Smooth muscle cell (in vitro differentiated cells): Measurements from ENCODE around the gene UBAP1L. TPM values are rescaled to one million over a fixed set of nuclear protein-coding genes. Genes with fewer than 3 reads are reported as not detected.
"Not testable (repeated sequence)": the region's sequence is repeated elsewhere in the genome, so short reads cannot be mapped to it uniquely, and the experiment has no call there.

Source experiments
- DNase-seq: peaks from one replicate; lab custom pipeline; 2025; ENCODE audit not compliant: unreplicated experiment; lab: John Stamatoyannopoulos, UW
- H2AFZ ChIP-seq: fragments of 200-600 bp; sonication (generic); 2 replicates; pipeline ENCODE4 v1.6.0; 2016; ENCODE audit warnings: antibody characterized with exemption, low read depth, mild to moderate bottlenecking
- H3F3A ChIP-seq: fragments of 200-600 bp; sonication (generic); 2 replicates; pipeline ENCODE4 v1.6.0; 2017; ENCODE audit warnings: antibody characterized with exemption, low read depth
- H3K27ac ChIP-seq: fragments of 200-600 bp; sonication (generic); 2 replicates; pipeline ENCODE4 v1.5.1; 2016; ENCODE audit warnings: low read depth, mild to moderate bottlenecking
- H3K27me3 ChIP-seq: fragments of 200-600 bp; sonication (generic); 2 replicates; pipeline ENCODE4 v1.6.1; 2016; ENCODE audit warnings: low read depth, mild to moderate bottlenecking
- H3K36me3 ChIP-seq: fragments of 200-600 bp; sonication (generic); 2 replicates; pipeline ENCODE4 v1.5.1; 2016; ENCODE audit warnings: low read depth
- H3K4me1 ChIP-seq: fragments of 200-600 bp; sonication (generic); 2 replicates; pipeline ENCODE4 v1.5.1; 2016; ENCODE audit warnings: low read depth
- H3K4me2 ChIP-seq: fragments of 200-600 bp; sonication (generic); 2 replicates; pipeline ENCODE4 v1.6.0; 2016; ENCODE audit warnings: mild to moderate bottlenecking
- H3K4me3 ChIP-seq: fragments of 200-600 bp; sonication (generic); 2 replicates; pipeline ENCODE4 v1.5.1; 2016; ENCODE audit warnings: mild to moderate bottlenecking
- H3K79me2 ChIP-seq: fragments of 200-600 bp; sonication (generic); 2 replicates; pipeline ENCODE4 v1.6.0; 2016; ENCODE audit warnings: low read depth, mild to moderate bottlenecking
- H3K9ac ChIP-seq: fragments of 200-600 bp; sonication (generic); 2 replicates; pipeline ENCODE4 v1.6.0; 2016; ENCODE audit warnings: low read depth
- H3K9me3 ChIP-seq: fragments of 200-600 bp; sonication (generic); replicated peaks from 2 replicates; pipeline ENCODE4 v1.5.1; 2016; ENCODE audit warnings: low read depth
- H4K20me1 ChIP-seq: fragments of 200-600 bp; sonication (generic); 2 replicates; pipeline ENCODE4 v1.6.0; 2016; ENCODE audit warnings: low read depth
- CTCF ChIP-seq: fragments of 200-600 bp; sonication (generic); IDR thresholded peaks from 2 replicates; pipeline ENCODE4 v1.5.1; 2017; ENCODE audit warnings: borderline replicate concordance, mild to moderate bottlenecking, antibody characterized with exemption; ENCODE audit not compliant: insufficient read depth, poor library complexity, severe bottlenecking
- WGBS: methylation state at CpG from one replicate; pipeline ENCODE4 v1.1.7; 2016; ENCODE audit warnings: low lambda C conversion rate; 5-methylcytosine and 5-hydroxymethylcytosine counted together
- polyA plus RNA-seq: library from polyadenylated mRNA; unstranded; fragments of >200 nt; fragmentation: Nextera tagmentation; extraction: Ambion mirVana; gene quantifications from 2 replicates; pipeline ENCODE4 v1.2.1, GENCODE V29; 2016
- total RNA-seq: library from RNA; depleted of rRNA; stranded (reverse); fragments of >200 nt; gene quantifications from 2 replicates; pipeline ENCODE4 v1.2.3, GENCODE V29; 2014

The UBAP1L gene
- total and polyA plus RNA-seq, 2 experiments from 2014 or later, result 1.0 to 1.2 TPM

DNA sequence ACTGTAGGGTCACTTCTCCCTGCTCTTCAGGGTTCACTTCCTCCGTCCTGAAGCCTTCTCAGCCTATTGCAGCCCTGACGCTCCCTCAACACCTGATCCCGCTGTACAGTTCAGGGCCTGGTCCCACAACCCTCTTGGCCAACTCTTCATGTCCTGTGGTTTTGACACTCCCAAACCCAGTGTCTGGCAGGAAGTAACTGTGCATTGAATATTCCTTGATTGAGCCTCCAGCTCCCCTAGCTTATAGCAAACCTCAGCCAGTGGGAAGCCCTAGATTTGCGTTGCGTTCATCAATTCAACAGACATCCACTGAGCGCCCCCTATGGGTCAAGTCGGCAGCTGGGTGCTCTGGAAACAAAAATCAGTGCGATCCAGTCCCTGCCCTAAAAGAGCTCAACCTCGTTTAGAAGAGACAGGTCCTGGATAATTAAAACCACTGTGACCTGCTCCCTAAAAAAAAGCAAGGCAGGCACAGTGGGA is 13.5 kb downstream of the UBAP1L start:
- no peak overlapping the region for H3K9ac ChIP-seq
- H3K4me2 ChIP-seq, result peak overlapping the region; percentile 80
- peaks cover 4% of the 10 kb centered on the region for H3K36me3 ChIP-seq
- no peak overlapping the region for H3K27ac ChIP-seq
- H3F3A ChIP-seq, result no peaks in the 10 kb centered on the region
- H4K20me1 ChIP-seq, result no peaks in the 10 kb centered on the region
- DNase-seq, result peak; percentile 17
- H3K27me3 ChIP-seq, result no peaks in the 10 kb centered on the region
- H3K4me3 ChIP-seq, result peak overlapping the region; percentile 24
- TF ChIP-seq CTCF, result peak; percentile 82
- WGBS, result 38% methylated on average over 9 of the region's 9 CpGs
- H3K4me1 ChIP-seq, result no peaks in the 10 kb centered on the region
- no peak overlapping the region for H2AFZ ChIP-seq
- no peaks in the 10 kb centered on the region for H3K79me2 ChIP-seq
- H3K9me3 ChIP-seq, result no peaks in the 10 kb centered on the region

DNA sequence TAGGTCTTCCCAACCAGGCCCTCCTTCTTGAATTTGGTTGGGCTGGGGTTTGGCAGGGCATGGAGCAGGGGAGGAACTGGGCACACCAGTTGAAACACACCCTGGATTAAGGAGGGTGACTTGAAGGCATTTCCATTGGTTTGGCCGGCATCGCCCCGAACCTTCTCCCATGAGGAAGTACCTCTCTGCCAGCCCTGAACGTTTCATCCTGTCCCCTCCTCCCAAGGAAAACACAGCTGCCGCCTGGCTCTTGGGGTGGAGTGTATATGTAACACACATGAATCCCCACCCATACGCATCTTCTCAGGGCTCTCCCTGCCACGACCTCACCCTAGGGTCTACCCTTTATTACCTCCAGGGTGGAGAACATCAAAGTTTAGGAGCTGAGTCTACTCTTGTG is 14.6 kb downstream of the UBAP1L start:
- no peaks in the 10 kb centered on the region for H3K4me1 ChIP-seq
- no peak overlapping the region for H3K4me2 ChIP-seq
- no peaks in the 10 kb centered on the region for H4K20me1 ChIP-seq
- H3F3A ChIP-seq, result no peaks in the 10 kb centered on the region
- no peak overlapping the region for H2AFZ ChIP-seq
- H3K9me3 ChIP-seq, result no peaks in the 10 kb centered on the region
- no peak for DNase-seq
- TF ChIP-seq CTCF, result no peak
- H3K79me2 ChIP-seq, result no peaks in the 10 kb centered on the region
- no peak overlapping the region for H3K9ac ChIP-seq
- H3K4me3 ChIP-seq, result no peak overlapping the region
- H3K27me3 ChIP-seq, result no peaks in the 10 kb centered on the region
- WGBS, result 94% methylated on average over 7 of the region's 7 CpGs
- peaks cover 4% of the 10 kb centered on the region for H3K36me3 ChIP-seq
- no peak overlapping the region for H3K27ac ChIP-seq

- H3K4me3 ChIP-seq, H2AFZ ChIP-seq, H3K27me3 ChIP-seq, H3K4me1 ChIP-seq, H3K9me3 ChIP-seq, H4K20me1 ChIP-seq, DNase-seq, H3K9ac ChIP-seq, H3K27ac ChIP-seq, H3K4me2 ChIP-seq, H3K36me3 ChIP-seq, H3F3A ChIP-seq, H3K79me2 ChIP-seq: not testable (repeated sequence)
- WGBS, result 97% methylated on average over 10 of the region's 10 CpGs
Observed at GRCh38 chr15:65099801-65100200, 15.2 kb downstream of the UBAP1L start.

DNA sequence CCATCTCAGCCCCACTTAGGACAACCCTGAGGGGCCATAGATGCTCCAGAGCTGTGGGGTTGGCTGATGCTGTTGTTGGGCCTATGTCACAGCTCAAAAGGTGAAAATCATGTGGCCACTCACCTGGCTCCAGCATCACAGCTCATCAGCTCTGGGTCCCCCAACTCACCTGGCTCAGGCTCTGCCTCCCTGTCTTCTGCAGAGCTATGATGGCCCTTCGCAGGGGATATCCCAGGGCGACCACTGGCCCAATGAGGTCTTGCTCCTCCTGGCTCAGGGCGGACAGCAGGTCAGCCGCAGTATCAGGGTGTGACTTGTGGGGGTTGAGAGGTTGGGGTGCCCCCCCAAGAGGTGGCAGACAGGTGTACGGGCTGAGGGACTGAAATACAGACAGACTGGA is 15.7 kb downstream of the UBAP1L start:
- Histone ChIP-seq H3K27ac (no peak overlapping the region), H3K79me2 (no peaks in the 10 kb centered on the region), H3K4me3 (no peak overlapping the region), H3K4me1 (no peaks in the 10 kb centered on the region), H3F3A (no peaks in the 10 kb centered on the region), H2AFZ (no peak overlapping the region), H3K9me3 (no peaks in the 10 kb centered on the region), H4K20me1 (no peaks in the 10 kb centered on the region), H3K27me3 (no peaks in the 10 kb centered on the region), H3K4me2 (no peak overlapping the region), H3K9ac (no peak overlapping the region), H3K36me3 (peaks cover 4% of the 10 kb centered on the region)
- no peak for DNase-seq
- 95% methylated on average over 5 of the region's 5 CpGs for WGBS
- no peak for TF ChIP-seq CTCF
